BLaER1 treated with 17β-estradiol and CSF1 and Interleukin-3, amounts not matched to agents 10 nM and 100 nM (cell line): ENCODE measurements around the gene UBE2G1.
A peak's percentile ranks its signal among the peaks of the same experiment; 100 is the strongest.

Source experiments
- H3K27ac ChIP-seq, 11 experiments: shearing (Covaris generic); formaldehyde crosslinking; 2 replicates each; pipeline ENCODE4 v1.8.1; 2022
- H3K27me3 ChIP-seq, 11 experiments: shearing (Covaris generic); formaldehyde crosslinking; 2 replicates each; pipeline ENCODE4 v1.8.1; 2022
- H3K36me3 ChIP-seq, 11 experiments: shearing (Covaris generic); formaldehyde crosslinking; 2 replicates each; pipeline ENCODE4 v1.8.1; 2022
- H3K4me1 ChIP-seq, 10 experiments: shearing (Covaris generic); formaldehyde crosslinking; 2 replicates each; pipeline ENCODE4 v1.8.1; 2022
- H3K4me2 ChIP-seq, 11 experiments: shearing (Covaris generic); formaldehyde crosslinking; 2 replicates each; pipeline ENCODE4 v1.8.1; 2022
- H3K4me3 ChIP-seq, 10 experiments: shearing (Covaris generic); formaldehyde crosslinking; 2 replicates each; pipeline ENCODE4 v1.8.1; 2022
- H3K9ac ChIP-seq, 11 experiments: shearing (Covaris generic); formaldehyde crosslinking; 2 replicates each; pipeline ENCODE4 v1.8.1; 2022
- H3K9me3 ChIP-seq, 11 experiments: shearing (Covaris generic); formaldehyde crosslinking; replicated peaks in 1 of 11; 2 replicates each; pipeline ENCODE4 v1.8.1; 2022
- H4K20me1 ChIP-seq, 11 experiments: shearing (Covaris generic); formaldehyde crosslinking; 2 replicates each; pipeline ENCODE4 v1.8.1; 2022
- Cebpa-rat ChIP-seq, 11 experiments: shearing (Covaris generic); IDR thresholded peaks; 2 replicates each; pipeline ENCODE4 v1.8.1; 2022

UBE2G1 gene

DNA sequence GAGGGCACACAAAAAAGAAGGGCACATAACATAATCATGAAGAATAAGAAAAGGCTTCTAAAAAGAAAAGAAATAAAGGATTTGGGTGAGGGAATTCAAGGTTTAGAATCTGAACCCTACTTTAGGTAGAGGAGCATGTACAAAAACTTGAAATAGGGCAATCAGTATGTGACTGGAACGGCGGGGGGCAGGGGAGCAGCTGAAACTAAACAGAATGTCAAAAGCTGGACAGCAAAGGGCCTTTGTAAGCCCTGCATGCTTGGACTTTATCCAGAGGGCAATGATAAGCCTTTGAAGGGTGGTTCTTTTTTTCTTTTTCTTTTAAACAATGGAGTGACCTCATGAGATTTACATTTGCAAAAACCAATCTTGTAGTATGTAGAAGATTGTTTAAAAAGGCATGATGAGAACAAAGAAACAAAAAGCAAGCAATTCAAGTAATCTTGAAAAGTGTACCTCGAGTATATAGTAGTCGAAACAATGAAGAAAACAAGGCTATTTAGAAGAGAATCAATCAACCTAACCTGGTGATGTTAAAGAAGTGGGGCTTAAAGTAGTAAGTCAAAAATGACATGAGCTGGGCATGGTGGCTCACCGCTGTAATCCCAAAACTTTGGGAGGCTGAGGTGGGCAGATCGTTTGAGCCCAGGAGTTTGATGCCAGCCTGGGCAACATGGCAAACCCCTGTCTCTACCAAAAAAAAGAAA is 56.0 kb downstream of the UBE2G1 start:
- H3K9me3 ChIP-seq = no peaks in the 10 kb centered on the region
- no peak overlapping the region for H3K9ac ChIP-seq
- 0 out of 22 replicates have a peak overlapping the region, but pooled peaks of 1 of the 11 experiments have one; percentile 6 for H3K4me2 ChIP-seq
- H3K4me1 ChIP-seq = peaks cover 0 to 35% (median 11%) of the 10 kb centered on the region in 10 experiments; a peak in 10 of 20 replicates
- H3K27ac ChIP-seq = no peak overlapping the region
- H4K20me1 ChIP-seq = peaks cover 87 to 100% (median 99%) of the 10 kb centered on the region in 11 experiments
- H3K4me3 ChIP-seq = no peak overlapping the region
- H3K36me3 ChIP-seq = peaks cover 21 to 41% (median 32%) of the 10 kb centered on the region in 11 experiments
- H3K27me3 ChIP-seq = no peaks in the 10 kb centered on the region
- no peak for TF ChIP-seq Cebpa-rat (IDR thresholded peaks at IDR 0.05)

DNA sequence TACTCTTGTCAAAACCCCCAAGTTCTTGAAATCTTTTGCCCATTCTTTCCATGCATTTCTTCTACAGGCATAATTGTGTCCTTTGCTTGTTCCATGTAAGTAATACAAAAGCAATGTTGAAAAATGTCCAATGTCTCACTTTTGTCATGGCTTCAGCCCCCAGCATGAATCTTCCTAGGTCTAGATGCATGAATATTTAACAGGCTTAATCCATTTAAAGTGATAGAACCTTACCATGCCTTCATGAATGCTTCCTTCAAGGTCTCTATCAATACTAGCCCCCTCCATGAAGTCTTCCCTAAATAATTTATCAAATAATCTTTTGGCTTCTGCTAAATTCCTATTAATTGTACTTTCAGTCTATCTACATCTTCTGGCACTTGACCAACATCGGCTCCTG is 56.6 kb downstream of the UBE2G1 start:
- Histone ChIP-seq H4K20me1 (peaks cover 86 to 100% (median 99%) of the 10 kb centered on the region in 11 experiments), H3K4me3 (no peak overlapping the region), H3K36me3 (peaks cover 22 to 47% (median 38%) of the 10 kb centered on the region in 11 experiments), H3K4me2 (no peak overlapping the region), H3K9me3 (no peaks in the 10 kb centered on the region), H3K4me1 (peaks cover 0 to 33% (median 11%) of the 10 kb centered on the region in 10 experiments; a peak in 10 of 20 replicates), H3K9ac (no peak overlapping the region), H3K27ac (no peak overlapping the region), H3K27me3 (no peaks in the 10 kb centered on the region)
- no peak for TF ChIP-seq Cebpa-rat (IDR thresholded peaks at IDR 0.05)

- peaks cover 76 to 100% (median 98%) of the 10 kb centered on the region in 11 experiments; a peak in 21 of 22 replicates for H4K20me1 ChIP-seq
- H3K9me3 ChIP-seq = no peaks in the 10 kb centered on the region
- H3K36me3 ChIP-seq = peaks cover 40 to 72% (median 61%) of the 10 kb centered on the region in 11 experiments
- H3K9ac ChIP-seq = no peak overlapping the region
- no peak overlapping the region for H3K4me3 ChIP-seq
- H3K27ac ChIP-seq = no peak overlapping the region
- no peak for TF ChIP-seq Cebpa-rat (IDR thresholded peaks at IDR 0.05)
- no peak overlapping the region for H3K4me2 ChIP-seq
- H3K4me1 ChIP-seq = peaks cover 0 to 17% (median 8%) of the 10 kb centered on the region in 10 experiments; a peak in 4 of 20 replicates
- no peaks in the 10 kb centered on the region for H3K27me3 ChIP-seq
Observed at GRCh38 chr17:4307179-4307930, 59.1 kb downstream of the UBE2G1 start.

DNA sequence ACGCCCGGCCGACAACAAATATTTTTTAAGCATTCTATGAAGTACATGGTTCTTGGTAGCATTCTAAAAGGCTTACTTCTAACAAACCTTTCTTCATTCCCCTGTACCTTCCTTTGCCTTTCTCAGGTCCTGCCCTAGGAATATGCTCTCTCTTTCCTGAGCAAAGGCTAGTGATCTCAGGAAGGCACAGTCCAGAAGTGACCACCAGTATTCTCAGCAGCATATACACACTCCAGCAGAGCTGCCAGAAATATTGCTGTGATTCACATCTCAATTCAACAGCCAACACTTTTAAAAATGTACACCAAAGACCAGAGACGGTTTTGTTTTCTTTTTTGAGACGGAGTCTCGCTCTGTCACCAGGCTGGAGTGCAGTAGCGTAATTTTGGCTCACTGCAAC is 61.3 kb downstream of the UBE2G1 start:
- H3K27ac ChIP-seq = no peak overlapping the region
- no peak overlapping the region for H3K4me2 ChIP-seq
- H4K20me1 ChIP-seq = peaks cover 67 to 100% (median 97%) of the 10 kb centered on the region in 11 experiments; a peak in 21 of 22 replicates
- H3K9ac ChIP-seq = no peak overlapping the region
- TF ChIP-seq Cebpa-rat (IDR thresholded peaks at IDR 0.05) = no peak
- no peaks in the 10 kb centered on the region for H3K27me3 ChIP-seq
- H3K4me1 ChIP-seq = peaks cover 0 to 13% (median 6%) of the 10 kb centered on the region in 10 experiments; a peak in 3 of 20 replicates
- H3K9me3 ChIP-seq = no peaks in the 10 kb centered on the region
- H3K4me3 ChIP-seq = no peak overlapping the region
- H3K36me3 ChIP-seq = peaks cover 54 to 89% (median 76%) of the 10 kb centered on the region in 11 experiments

- Histone ChIP-seq H3K27ac (no peak overlapping the region), H3K4me3 (no peak overlapping the region), H4K20me1 (peaks cover 60 to 100% (median 92%) of the 10 kb centered on the region in 11 experiments; a peak in 21 of 22 replicates), H3K9me3 (no peaks in the 10 kb centered on the region), H3K4me2 (no peak overlapping the region), H3K4me1 (peaks cover 0 to 7% (median 2%) of the 10 kb centered on the region in 10 experiments; a peak in 2 of 20 replicates), H3K36me3 (peaks cover 54 to 96% (median 76%) of the 10 kb centered on the region in 11 experiments), H3K9ac (no peak overlapping the region), H3K27me3 (no peaks in the 10 kb centered on the region)
- TF ChIP-seq Cebpa-rat (IDR thresholded peaks at IDR 0.05) = no peak
Observed at GRCh38 chr17:4304417-4305027, 62.0 kb downstream of the UBE2G1 start.

- H3K27me3 ChIP-seq = no peaks in the 10 kb centered on the region
- no peaks in the 10 kb centered on the region for H3K4me1 ChIP-seq
- no peak overlapping the region for H3K4me2 ChIP-seq
- no peaks in the 10 kb centered on the region for H3K9me3 ChIP-seq
- H3K27ac ChIP-seq = no peak overlapping the region
- no peak overlapping the region for H3K9ac ChIP-seq
- no peak for TF ChIP-seq Cebpa-rat (IDR thresholded peaks at IDR 0.05)
- peaks cover 49 to 97% (median 72%) of the 10 kb centered on the region in 11 experiments for H3K36me3 ChIP-seq
- H3K4me3 ChIP-seq = no peak overlapping the region
- H4K20me1 ChIP-seq = peaks cover 40 to 100% (median 91%) of the 10 kb centered on the region in 11 experiments; a peak in 21 of 22 replicates
Observed at GRCh38 chr17:4301066-4301465, 65.4 kb downstream of the UBE2G1 start.

- Histone ChIP-seq H3K4me1 (peaks cover 0 to 6% (median 0%) of the 10 kb centered on the region in 10 experiments; a peak in 1 of 20 replicates), H3K9ac (no peak overlapping the region), H3K4me2 (no peak overlapping the region), H3K4me3 (no peak overlapping the region), H3K27ac (no peak overlapping the region), H4K20me1 (peaks cover 40 to 100% (median 86%) of the 10 kb centered on the region in 11 experiments; a peak in 21 of 22 replicates), H3K36me3 (peaks cover 44 to 98% (median 76%) of the 10 kb centered on the region in 11 experiments), H3K27me3 (no peaks in the 10 kb centered on the region), H3K9me3 (no peaks in the 10 kb centered on the region)
- no peak for TF ChIP-seq Cebpa-rat (IDR thresholded peaks at IDR 0.05)
Observed at GRCh38 chr17:4297351-4297750, 69.1 kb downstream of the UBE2G1 start.

GRCh38 chr17:4295686-4296085 is 70.8 kb downstream of the UBE2G1 start:
- TF ChIP-seq Cebpa-rat (IDR thresholded peaks at IDR 0.05) = no peak
- Histone ChIP-seq H3K27me3 (no peaks in the 10 kb centered on the region), H3K4me1 (peaks cover 0 to 6% (median 0%) of the 10 kb centered on the region in 10 experiments; a peak in 1 of 20 replicates), H3K4me2 (no peak overlapping the region), H3K4me3 (no peak overlapping the region), H3K27ac (no peak overlapping the region), H3K36me3 (peaks cover 42 to 98% (median 75%) of the 10 kb centered on the region in 11 experiments), H4K20me1 (peaks cover 36 to 98% (median 84%) of the 10 kb centered on the region in 11 experiments; a peak in 21 of 22 replicates), H3K9ac (no peak overlapping the region), H3K9me3 (no peaks in the 10 kb centered on the region)
